Endometrial microvascular endothelial cells (primary cell): ENCODE data around the gene BLVRB. TPM values are rescaled to one million over a fixed set of nuclear protein-coding genes. Genes with fewer than 3 reads are reported as not detected.
"Not testable (repeated sequence)": the region's sequence is repeated elsewhere in the genome, so short reads cannot be mapped to it uniquely, and the experiment has no call there.

Experiments used
- in situ Hi-C: cut with HindIII; loops from 2 replicates; pipeline ENCODE4 v1.10.0; 2017; ENCODE audit warnings: low sequenced_read_pairs, low pct_unique_long_range_greater_than_20kb; ENCODE audit errors: inconsistent ontology term
- total RNA-seq: library from RNA; depleted of rRNA; stranded (reverse); fragments of >200 nt; gene quantifications from one replicate; pipeline ENCODE4 v1.2.3, GENCODE V29; 2015; ENCODE audit errors: inconsistent ontology term

The BLVRB gene
- total RNA-seq, 1 donor from 2014 or later = 66.3 TPM

DNA sequence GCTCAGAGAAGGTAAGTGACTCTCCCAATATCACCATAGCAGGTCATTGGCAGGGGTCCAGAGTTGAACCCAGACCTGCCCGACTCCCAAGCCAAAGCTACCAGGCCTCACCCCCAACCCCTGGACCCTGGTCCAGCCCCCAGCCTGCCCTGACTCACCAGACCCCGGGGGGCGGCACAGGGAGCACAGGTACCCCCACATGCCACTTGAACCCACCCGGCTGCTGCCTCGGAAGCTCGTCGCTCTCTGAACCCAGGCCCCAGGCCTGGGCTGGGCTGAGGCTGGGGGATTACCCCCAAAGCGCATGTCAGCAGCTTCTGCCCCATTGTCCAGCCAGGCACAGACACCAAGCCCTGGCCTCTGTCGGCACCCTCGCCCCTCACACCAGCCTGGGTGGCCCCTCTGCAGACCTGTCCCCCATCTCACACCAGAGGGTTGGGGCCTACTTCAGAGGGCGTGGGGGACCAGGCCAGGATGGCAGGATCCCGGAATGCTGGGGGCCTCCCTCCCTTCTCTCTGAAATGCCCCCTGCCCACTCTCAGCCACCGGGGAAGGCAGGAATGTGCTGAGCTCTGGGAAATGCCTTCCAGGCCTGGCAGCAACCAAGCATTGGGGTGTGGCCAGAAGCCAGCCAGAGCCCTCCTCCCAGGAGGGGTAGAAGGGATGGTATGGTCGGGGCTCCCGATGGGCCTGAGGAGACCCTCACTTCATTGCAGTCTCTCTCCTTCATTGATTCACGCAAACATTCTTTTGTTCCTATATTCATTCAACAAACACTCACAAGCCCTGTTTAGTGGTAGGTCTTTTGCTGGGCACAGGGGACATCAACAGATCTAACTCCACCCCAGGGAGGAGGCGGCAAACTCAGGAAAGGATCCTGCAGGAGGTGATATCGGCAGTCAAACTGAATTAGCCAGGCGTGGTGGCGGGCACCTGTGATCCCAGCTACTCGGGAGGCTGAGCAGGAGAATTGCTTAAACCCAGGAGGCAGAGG lies 50.7 kb downstream of the BLVRB start:
- in situ Hi-C loops = no loop called here

DNA sequence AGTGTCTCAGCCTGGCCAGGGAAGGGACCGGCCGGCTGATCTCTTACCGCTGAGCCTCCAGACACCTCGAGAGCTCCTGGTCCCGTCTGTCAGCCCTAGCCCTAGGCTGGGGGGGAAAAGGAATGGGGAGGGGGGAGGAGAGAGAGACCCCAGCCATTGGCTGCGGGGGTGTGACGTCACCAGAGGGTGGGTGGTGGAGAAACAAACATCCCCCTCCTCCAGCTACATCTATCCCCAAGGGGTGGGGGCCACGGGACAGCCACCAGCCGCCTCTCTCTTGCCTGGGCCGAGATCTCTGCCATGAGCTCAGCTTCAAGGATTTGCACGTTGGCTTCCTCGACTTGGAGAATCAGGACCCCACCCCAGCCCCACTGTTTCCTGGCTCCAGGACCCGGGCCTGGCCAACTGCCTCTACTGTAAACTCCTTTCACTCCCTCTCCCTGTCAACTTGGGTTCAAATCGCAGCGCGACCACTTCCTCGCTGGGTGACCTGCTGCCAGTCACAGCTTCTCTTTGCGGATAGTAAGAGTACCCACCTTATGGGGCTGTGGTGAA lies 52.2 kb downstream of the BLVRB start, which contains the start of gene PRX:
Gene PRX, minus strand, starts transcription at position 88 of the 555 bp plus-strand sequence. CDS start 5,446 bp downstream, outside the sequence.
- in situ Hi-C loops = no loop called here

DNA sequence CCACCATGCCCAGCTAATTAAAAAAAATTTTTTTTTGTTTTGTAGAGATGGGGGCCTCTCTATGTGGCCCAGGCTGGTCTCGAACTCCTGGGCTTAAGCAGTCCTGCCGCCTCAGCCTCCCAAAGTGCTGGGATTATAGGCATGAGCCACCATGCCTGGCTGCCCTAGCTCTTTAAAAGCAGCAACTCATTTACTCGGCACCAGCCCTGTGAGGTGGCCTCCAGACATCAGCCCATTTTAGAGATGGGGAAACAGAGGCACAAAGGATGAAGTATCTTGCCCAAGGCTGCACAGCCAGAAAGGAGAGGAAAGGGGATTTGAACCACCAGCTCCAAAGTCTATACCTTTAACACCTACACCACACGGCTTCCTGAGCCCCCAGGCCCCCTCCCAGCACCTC lies 52.7 kb downstream of the BLVRB start:
- in situ Hi-C loops = no loop called here

DNA sequence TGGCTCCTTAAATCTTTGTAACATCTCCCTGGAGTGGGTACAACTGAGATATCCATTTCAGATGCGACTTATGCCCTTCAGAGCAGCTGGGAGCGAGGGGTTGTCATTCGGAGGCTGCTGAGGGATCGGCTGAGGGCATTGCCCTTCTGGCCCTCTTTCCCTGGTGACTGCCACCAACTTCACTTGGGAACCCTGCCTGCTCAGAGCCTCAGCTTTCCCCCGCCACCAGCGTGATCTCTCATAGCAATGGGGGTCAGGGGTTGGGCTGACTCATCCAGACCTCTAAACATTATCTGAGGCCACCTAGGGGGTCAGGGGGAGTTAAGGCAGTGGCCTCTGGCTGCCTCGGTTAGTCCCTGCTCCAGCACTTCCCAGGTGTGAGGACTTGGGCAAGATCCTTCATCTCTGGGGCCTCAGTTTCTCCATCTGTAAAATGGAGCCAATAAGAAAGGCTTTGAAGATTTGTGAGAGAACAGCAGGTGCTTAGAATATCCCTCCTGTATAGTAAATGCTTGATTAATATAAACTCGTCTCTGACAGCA lies 53.5 kb downstream of the BLVRB start:
- in situ Hi-C loops = no loop called here

DNA sequence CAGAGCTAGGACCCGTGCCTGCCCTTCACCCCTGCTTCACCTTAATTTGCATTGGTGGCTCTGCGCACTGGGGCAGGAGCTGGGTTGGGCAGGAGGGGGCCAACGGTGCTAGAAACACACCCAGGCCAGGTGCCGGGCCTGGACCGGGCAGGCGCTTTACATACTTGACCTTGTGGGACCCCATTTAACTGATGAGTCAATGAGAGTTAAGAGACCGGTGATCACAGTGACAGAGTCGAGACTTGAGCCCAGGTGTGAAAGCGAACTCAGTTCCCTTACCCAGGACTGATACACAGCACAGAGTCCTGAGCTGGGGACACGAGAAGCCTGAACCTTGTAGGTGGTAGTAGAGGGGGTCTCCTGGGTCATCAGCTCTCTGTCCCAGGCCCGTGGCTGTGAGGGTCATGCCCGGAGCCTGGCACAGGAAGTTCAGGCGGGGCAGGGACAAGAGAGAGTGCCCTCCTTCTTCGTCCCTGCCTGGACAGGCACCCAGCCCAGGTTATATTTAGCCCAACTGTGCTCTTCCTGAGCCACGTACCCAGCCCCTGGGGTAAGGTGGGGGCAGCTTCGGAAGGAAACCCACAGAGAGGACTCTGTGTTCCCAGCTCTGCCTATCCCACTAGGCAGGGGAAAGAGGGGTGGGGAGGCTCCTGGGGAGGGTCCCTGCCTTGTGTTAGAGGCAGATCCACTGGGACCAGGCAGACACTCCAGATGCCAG lies 54.3 kb downstream of the BLVRB start:
- in situ Hi-C loops = no loop called here

DNA sequence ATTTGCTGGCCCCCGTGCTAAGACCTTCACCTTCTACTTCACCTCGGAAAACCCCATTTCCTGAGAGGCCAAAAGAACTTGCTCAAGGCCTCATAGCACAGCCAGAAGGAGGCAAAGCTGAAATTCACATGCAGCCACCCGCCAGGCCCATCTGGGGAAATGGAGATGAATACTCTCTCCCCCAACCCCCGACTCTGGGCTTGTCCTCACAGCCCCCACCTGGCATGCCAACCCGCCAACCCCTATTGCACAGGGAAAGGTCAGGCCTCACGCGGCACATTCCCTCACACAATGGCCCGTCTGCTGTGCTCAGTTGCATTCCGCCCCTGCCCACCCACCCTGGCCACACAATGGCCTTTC lies 55.5 kb downstream of the BLVRB start:
- in situ Hi-C loops = no loop called here

DNA sequence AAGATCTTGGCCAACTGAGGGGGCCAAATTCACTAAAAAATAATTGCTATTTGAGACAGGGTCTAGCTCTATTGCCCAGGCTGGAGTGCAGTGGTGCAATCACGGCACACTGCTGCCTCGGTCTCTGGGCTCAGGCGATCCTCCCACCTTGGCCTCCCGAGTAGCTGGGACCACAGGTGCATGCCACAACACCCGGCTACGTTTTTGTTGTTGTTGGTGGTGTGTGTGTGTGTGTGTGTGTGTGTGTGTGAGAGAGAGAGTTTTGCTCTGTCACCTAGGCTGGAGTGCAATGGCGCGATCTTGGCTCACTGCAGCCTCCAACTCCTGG lies 57.0 kb downstream of the BLVRB start:
- in situ Hi-C loops = not testable (repeated sequence)

DNA sequence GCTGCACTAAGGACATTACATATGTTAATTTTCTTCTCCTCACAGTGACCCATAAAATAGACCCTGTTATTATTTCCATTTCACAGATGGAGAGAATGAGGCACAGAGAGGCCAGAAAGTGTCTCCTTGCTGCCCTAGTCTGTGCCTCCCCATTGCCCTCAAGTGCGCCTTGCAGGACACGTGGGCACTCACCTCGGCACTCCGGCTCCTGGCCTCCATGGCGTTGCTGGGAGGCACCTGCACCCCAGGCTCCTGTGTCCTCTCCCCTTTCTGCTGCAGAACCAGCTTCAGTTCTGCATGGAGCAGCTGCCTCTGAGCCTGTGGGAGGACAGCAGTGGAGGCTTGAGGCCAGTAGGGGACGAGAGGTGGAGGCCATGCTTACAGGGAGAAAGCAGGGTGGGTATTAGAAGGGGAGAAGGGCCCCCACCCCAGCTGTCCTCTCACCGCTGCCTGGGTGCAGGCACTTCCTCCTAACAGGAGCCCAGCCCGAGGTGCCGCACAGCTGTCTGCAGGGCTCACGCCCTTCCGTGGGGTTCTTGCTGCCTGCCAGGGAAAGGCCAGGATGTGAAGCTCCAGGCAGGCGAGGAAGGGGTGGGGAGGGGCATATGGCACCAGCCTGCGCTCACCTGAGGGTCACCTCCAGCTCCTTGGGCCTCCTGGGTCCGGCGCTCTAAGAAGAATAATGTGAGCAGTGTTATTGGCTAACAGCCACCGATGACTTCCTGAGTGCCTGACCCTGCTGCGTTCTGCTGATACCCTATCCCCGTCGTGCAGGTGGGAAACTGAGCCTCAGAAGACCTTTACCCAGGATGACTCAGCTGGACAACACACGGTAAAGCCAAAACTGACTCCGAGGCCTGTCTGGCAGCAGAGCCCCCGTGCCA lies 57.6 kb downstream of the BLVRB start:
- in situ Hi-C loops = no loop called here

DNA sequence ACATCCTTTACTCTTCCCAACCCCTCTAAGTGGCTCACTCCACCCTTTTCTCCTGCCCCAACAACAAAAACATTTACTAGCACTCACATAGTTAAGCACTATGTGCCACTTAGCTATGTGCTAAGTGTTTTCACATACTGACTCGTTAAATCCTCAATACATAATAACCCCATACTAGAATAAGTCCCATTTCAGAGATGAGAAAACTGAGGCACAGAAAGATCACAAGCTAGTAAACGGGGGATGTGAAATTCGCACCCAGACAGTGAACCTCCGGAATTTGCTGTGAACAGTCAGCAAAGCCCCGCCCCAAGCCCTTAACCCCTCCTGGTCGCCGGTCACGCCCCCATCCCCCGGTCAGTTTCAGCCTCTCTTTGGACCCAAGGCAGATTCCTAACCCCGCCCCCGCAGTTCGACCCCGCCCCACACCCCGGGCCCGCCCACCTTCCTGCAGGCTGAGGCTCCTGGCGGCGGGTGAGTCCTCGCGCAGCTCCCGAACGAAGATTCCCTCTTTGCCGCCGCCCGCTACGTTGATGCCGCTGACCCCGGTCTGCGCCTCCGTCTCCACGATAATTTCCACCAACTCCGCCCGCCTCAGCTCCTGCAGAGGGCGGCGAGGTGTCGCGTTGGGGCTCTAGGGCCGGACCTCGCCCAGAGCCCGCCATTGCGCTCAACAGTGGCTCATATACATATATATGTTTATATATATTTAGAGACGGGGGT lies 62.1 kb downstream of the BLVRB start:
- in situ Hi-C loops = no loop called here

DNA sequence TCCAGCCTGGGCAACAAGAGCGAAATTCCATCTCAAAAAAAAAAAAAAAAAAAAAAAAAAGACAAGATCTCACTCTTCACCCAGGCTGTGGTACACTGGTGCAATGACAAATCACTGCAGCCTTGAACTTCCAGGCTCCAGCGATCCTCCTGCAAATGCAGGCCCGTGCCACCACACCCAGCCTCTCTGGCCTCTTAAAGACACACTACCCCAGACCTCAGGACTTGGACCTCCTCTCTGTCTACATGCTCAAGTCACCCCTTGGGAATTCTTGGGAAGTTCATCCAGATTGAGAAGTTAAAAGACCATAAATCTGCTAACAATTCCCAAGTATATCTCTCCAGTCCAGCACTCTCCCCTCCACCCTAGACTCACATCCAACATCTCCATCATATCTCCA lies 65.0 kb downstream of the BLVRB start:
- in situ Hi-C loops = no loop called here

DNA sequence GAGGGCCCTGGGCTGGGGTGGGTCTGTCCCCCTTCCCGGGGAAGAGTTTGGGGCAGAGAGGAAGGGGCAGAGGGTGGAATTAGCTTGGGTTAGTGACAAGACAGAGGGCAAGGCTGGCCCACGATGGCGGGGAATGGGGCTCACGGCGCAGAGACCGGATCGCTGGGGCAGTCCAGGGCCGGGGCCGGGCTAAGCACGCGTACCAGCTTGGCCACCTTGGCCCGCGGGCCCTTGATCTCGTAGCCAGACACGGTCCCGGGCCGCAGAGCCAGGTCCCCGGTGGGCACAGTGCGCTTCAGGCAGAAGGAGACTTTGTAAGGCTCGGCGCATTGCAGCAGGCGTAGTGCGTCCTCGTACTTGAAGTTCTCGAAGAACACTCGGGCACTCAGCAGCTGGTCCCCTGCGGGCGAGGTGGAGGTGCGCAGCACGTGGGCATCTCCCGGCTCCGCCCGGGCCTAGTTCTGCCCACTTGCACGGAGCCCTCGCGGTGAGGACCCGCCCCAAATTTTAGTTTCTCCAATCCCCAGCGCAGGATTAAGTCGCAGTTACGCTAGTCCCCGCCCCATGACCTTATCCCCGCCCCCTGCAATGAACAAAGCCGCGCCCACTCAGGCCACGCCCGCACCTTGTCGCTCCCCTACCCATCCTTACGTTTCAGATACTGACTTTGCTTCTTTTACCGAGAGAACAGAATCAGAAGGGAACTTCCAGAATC lies 67.0 kb downstream of the BLVRB start:
- in situ Hi-C loops = no loop called here

Other genes with a start within 250 kb of the BLVRB start
- not detected for gene TTC9B, start 247.4 kb downstream of the BLVRB start, total RNA-seq
- not detected for gene CCNP, start 239.1 kb downstream of the BLVRB start, total RNA-seq
- gene AKT2, start 180.4 kb downstream of the BLVRB start, total RNA-seq = 26.2 TPM
- 14.3 TPM for gene C19orf47, start 117.3 kb downstream of the BLVRB start, total RNA-seq
- gene PLD3, start 117.0 kb downstream of the BLVRB start, total RNA-seq = 404 TPM
- gene HIPK4, start 75.6 kb downstream of the BLVRB start, total RNA-seq = 0.09 TPM
- gene PRX, start 52.4 kb downstream of the BLVRB start, total RNA-seq = 2.8 TPM
- 23.0 TPM for gene SERTAD1, start 39.8 kb downstream of the BLVRB start, total RNA-seq
- 27.0 TPM for gene SERTAD3, start 21.4 kb downstream of the BLVRB start, total RNA-seq
- gene SPTBN4, start 1.3 kb upstream of the BLVRB start, total RNA-seq = not detected
- 107 TPM for gene SHKBP1, start 111.1 kb upstream of the BLVRB start, total RNA-seq
- gene LTBP4, start 135.6 kb upstream of the BLVRB start, total RNA-seq = 11.6 TPM
- gene NUMBL, start 224.9 kb upstream of the BLVRB start, total RNA-seq = 33.1 TPM